Activated T-cell treated with anti-CD3 and anti-CD28 coated beads, Interleukin-2, amount 50 U/mL, for 72 hours (primary cell): ENCODE data around the gene FN3K. TPM values are rescaled to one million over a fixed set of nuclear protein-coding genes. Genes with fewer than 3 reads are reported as not detected.

Experiments used
- ATAC-seq, 2 donors: fragments of 150-1000 bp; cut with Tn5 transposase; replicated peaks in 1 of 2; 2 replicates each; pipeline ENCODE4 v1.10.0; 2021; ENCODE audit warnings: moderate library complexity in 2 of 2, mild to moderate bottlenecking in 1 of 2
- DNase-seq, 2 donors: peaks; one replicate each; pipeline ENCODE4 v3.0.0; 2021 to 2022; ENCODE audit warnings: mixed read lengths in 1 of 2
- H3K27ac Mint-ChIP-seq: one replicate; pipeline ENCODE4 v1.8.0; 2022; ENCODE audit warnings: mild to moderate bottlenecking, moderate library complexity, mixed read lengths
- H3K27me3 Mint-ChIP-seq: one replicate; pipeline ENCODE4 v1.8.0; 2022; ENCODE audit warnings: low read depth, mixed read lengths
- H3K36me3 Mint-ChIP-seq, 2 donors: one replicate each; pipeline ENCODE4 v1.8.0; 2022; ENCODE audit warnings: mixed read lengths in 2 of 2, mild to moderate bottlenecking in 1 of 2; ENCODE audit not compliant: insufficient read depth in 2 of 2
- H3K4me1 Mint-ChIP-seq: one replicate; pipeline ENCODE4 v1.8.0; 2022; ENCODE audit warnings: low read depth, mixed read lengths
- H3K4me3 Mint-ChIP-seq, 2 donors: one replicate each; pipeline ENCODE4 v1.8.0; 2022; ENCODE audit warnings: mild to moderate bottlenecking in 2 of 2, mixed read lengths in 2 of 2, moderate library complexity in 2 of 2
- H3K9me3 Mint-ChIP-seq, 2 donors: one replicate each; pipeline ENCODE4 v1.8.0; 2022; ENCODE audit warnings: mixed read lengths in 2 of 2
- total RNA-seq, 2 donors: library from RNA; stranded (reverse); gene quantifications; one replicate each; pipeline ENCODE4 v1.2.3, GENCODE V29; 2022

Gene FN3K
- total RNA-seq, 2 donors from 2014 or later, result 3.5 to 4.3 TPM

DNA sequence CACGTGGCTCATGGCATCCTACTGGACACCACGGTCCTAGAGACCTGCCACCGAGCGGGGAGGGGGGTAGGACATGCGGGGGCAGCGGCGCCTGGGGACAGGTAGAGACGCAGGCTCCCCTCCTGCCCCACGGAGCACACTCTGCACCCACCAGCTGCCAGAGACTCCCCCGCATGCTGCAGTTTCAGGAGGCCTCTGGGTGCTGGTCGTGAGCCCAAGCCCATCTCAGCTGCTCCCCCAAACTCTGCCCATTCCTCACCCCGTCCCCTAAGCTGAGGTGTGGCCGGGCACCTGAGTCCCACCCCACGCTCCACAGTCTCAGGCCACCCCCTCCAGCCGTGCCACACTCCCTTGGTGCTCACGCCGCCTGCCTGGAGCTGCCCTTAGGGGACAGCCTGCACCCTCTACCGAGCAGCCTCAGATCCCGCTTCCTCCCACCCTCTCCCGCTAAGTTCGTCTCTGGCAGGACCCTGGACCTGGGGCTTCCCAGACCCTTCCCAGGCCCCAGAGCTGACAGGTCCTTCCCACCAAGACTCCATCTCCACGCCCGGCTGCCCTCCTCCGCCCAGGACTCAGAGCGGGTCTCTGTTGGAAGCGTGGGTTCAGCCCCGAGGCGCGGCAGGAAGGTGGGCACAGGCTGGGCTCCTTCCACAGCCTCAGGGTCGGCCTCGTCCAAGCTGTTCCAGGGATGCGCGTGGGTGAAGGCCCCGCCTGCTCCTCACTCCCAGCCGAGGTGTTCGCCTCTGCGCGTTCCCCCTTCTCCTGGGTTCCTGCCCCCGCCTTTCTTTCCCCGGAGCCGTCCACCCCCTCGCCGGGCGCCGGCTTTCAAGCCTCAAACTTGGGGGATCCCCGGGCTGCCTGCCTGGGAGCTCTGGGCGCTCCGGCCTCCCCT, 38.3 kb upstream of the FN3K start:
- Mint-ChIP-seq H3K4me1 (peaks cover 18% of the 10 kb centered on the region), H3K27me3 (no peaks in the 10 kb centered on the region), H3K36me3 (peaks cover 2 to 14% of the 10 kb centered on the region in 2 donors), H3K27ac (no peak overlapping the region), H3K4me3 (peak overlapping the region; percentile 59 to 70), H3K9me3 (peaks cover 6% of the 10 kb centered on the region in 2 donors)
- ATAC-seq, result no peak
- DNase-seq, result peak; percentile 15 to 17

DNA sequence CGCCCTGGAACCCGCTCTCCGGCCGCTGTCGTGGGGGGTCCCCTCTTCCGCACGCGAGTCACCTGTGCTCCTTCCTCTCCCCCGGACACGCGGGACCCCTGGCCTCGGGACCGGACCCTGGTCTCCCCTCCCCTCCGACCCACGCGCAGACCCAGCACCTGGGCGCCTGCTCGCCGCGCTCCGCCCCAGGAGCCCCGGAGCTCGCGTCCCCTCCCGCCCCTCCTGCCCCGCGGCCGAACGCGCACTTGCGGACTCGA, 37.7 kb upstream of the FN3K start:
- no peaks in the 10 kb centered on the region for H3K27me3 Mint-ChIP-seq
- DNase-seq, result no peak

DNA sequence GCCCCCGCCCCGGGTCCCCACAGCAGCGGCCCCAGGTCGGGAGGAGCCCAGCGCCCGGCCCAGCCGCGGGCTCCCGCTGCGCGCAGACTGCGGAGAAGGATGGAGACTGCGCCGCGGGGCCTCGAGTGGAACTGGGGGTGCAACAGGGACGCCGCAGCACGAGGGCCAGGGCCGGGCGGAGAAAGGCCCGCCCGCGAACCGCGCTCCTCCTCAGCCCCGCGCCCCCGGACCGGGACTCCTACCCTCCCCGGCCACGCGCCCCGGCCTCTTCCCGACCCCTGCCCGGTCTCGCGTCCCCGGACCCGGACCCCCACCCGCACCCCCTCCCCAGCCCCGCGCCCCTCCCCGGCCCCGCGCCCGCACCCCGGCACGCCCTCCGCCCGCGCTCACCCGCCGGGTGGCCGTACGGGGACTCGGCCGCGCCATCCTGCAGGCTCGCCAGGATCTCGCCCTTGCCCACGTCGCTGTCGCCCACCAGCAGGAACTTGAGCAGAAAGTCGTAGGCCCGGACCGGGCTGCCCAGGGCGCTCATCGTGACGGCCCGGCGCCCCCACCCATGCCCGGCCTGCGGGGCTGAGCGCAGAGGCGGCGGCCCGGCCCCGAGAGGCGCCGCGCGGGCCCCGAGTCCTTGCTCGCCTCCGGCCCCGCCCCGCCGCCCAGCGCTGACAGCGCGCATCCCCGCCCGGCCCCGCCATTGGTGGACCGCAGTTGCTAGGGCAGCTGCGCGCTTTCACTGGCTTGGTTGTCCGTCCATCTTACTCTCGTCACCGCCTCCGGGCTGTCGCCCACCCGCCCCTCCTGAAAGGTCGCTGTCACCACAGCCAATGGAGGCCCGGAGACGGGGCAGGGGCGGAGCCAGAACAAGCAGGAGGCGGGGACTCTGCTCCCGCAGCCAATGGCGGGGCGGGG, 37.1 kb upstream of the FN3K start, which contains the start of gene RAB40B:
TSS of gene RAB40B (minus strand) at position 634 of the 909 bp plus-strand sequence. CDS start at position 532, 102 bp downstream.
- peaks cover 6% of the 10 kb centered on the region in 2 donors for H3K9me3 Mint-ChIP-seq
- H3K27me3 Mint-ChIP-seq, result no peaks in the 10 kb centered on the region
- DNase-seq (peak; percentile 99), ATAC-seq (peak; percentile 97 to 98)
- peaks cover 11% of the 10 kb centered on the region for H3K4me1 Mint-ChIP-seq
- no peak within 1 kb of the TSS for H3K27ac Mint-ChIP-seq
- H3K4me3 Mint-ChIP-seq, result peak within 1 kb of the TSS; percentile 88 to 89
- peaks cover 2 to 14% of the 10 kb centered on the region in 2 donors for H3K36me3 Mint-ChIP-seq

More for the DNA sequence above, 37.7 kb upstream of the FN3K start:
- no peak overlapping the region for H3K27ac Mint-ChIP-seq
- H3K4me3 Mint-ChIP-seq, result peak overlapping the region; percentile 59 to 70
- peaks cover 2 to 14% of the 10 kb centered on the region in 2 donors for H3K36me3 Mint-ChIP-seq
- H3K9me3 Mint-ChIP-seq, result peaks cover 6% of the 10 kb centered on the region in 2 donors
- no peak for ATAC-seq
- peaks cover 12% of the 10 kb centered on the region for H3K4me1 Mint-ChIP-seq

DNA sequence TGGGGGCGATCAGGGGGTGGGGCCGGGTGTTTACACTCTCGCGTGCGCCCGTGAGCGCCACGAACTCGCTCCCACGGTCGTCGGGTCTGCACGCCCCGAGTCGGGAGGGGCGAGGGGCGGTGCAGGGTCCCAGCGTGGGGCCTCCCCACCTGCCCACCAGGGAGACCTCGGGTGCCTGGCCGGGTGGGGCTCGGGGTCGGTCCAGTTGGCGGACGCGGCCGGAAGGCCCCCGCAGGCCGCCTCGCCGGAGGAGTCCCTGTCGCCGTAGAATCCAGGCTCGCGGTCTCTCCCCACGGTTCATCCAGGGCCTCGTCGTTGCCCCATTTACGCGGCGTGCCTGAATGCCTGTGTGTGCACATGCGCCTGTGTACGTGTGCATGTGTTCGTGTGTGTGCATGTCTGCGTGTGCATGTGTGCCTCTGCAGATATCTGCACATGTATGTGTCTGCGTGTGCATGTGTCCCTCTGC, 36.4 kb upstream of the FN3K start:
- Mint-ChIP-seq H3K4me1 (peaks cover 11% of the 10 kb centered on the region), H3K27ac (no peak overlapping the region), H3K4me3 (peak overlapping the region; percentile 88 to 89), H3K9me3 (peaks cover 6% of the 10 kb centered on the region in 2 donors), H3K27me3 (no peaks in the 10 kb centered on the region), H3K36me3 (peaks cover 2 to 12% of the 10 kb centered on the region in 2 donors)
- DNase-seq (no peak), ATAC-seq (no peak)

DNA sequence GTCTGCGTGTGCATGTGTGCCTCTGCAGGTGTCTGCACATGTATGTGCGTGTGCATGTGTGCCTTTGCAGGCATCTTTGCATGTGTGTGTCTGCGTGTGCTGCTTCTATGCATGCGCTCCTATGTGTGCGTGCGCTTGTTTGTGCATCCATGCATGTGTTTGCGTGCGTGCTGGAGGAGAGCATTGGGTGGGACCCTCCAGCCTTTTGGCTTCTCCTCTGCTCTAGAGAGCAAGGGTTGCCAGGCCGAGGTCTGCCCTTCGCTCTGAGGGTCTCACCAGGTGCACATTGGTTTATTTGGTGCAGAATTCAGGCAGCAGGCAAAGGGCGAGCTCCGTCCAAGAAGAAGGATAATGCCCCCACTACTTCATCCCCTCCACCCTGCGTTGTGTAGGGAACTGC, 35.9 kb upstream of the FN3K start:
- no peaks in the 10 kb centered on the region for H3K27me3 Mint-ChIP-seq
- peaks cover under 1 to 8% of the 10 kb centered on the region in 2 donors for H3K36me3 Mint-ChIP-seq
- ATAC-seq (no peak), DNase-seq (no peak)
- peaks cover 3% of the 10 kb centered on the region in 2 donors for H3K9me3 Mint-ChIP-seq
- H3K27ac Mint-ChIP-seq, result no peak overlapping the region
- peak overlapping the region; percentile 88 to 89 for H3K4me3 Mint-ChIP-seq
- peaks cover 11% of the 10 kb centered on the region for H3K4me1 Mint-ChIP-seq

DNA sequence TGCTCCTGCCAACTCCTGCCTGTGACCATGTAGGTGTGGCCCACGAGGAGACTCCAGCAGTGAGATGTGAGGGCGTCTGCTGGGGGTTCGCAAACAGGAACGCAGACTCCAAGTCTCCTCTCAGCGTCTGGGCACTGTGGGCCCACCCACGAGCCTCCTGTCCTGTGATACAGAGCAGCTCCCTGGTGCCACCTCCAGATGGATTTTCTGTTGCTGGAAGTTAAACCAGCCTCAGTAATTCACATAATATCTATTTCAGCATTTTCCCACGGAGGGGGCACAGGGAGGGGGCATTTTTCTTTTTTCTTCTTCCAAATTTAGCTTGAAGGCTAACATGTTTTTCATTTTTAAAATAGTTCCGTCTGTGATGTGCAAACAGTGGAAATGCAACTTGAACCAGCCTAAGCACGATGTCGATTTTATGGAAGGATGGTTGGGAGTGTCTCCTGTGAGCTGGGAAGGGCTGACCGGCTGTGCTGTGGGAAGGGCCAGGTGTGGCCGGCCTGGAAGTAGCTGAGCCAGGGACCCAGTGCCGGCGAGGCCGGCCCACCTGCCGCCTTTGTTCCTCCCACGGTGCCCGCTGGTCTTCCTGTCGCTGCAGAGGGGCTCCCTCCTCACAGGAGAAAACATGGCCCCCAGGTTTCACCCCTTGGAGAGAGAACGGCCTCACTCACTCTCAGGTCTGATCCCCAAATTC, 33.0 kb upstream of the FN3K start:
- Mint-ChIP-seq H3K36me3 (no peaks in the 10 kb centered on the region), H3K4me3 (no peak overlapping the region), H3K27ac (no peak overlapping the region), H3K27me3 (no peaks in the 10 kb centered on the region), H3K4me1 (peaks cover 6% of the 10 kb centered on the region), H3K9me3 (no peaks in the 10 kb centered on the region)
- no peak for ATAC-seq
- no peak for DNase-seq

DNA sequence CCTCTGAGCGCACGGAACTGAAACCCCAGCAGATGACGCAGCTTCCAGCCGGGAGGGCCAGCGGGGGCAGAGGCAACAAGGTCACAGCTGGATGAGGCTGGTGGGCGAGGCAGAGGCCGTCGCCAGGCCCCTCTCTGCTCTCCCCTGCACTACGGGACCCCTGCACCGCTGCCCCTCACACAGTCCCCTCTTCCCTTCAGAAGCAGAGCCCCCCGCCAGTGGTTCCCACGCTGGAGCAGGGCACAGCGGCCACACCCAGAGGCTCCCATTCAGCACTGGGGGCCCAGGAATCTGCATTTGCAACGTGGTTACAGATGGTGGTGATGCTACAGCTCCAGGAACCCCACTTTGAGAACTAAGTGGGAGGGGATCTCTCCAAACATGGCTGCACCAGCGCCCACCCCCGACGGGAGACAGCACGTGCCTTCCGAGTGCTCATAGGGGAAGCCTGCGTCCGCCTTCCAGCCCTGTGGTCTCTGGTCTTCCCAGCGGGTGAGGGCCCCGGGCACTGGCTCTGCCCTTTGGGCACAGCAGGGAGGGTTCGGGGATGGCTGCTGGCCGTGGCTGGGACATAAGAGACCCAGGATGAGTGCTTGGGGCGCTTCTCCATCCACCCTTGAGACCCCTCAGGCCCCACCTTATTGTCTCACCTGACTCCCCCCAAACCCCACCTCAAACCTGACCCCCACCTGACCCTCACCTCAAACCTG, 32.2 kb upstream of the FN3K start:
- DNase-seq, result no peak
- Mint-ChIP-seq H3K27me3 (no peaks in the 10 kb centered on the region), H3K4me1 (peaks cover 11% of the 10 kb centered on the region), H3K9me3 (no peaks in the 10 kb centered on the region), H3K36me3 (no peaks in the 10 kb centered on the region), H3K27ac (no peak overlapping the region), H3K4me3 (no peak overlapping the region)
- ATAC-seq, result no peak

DNA sequence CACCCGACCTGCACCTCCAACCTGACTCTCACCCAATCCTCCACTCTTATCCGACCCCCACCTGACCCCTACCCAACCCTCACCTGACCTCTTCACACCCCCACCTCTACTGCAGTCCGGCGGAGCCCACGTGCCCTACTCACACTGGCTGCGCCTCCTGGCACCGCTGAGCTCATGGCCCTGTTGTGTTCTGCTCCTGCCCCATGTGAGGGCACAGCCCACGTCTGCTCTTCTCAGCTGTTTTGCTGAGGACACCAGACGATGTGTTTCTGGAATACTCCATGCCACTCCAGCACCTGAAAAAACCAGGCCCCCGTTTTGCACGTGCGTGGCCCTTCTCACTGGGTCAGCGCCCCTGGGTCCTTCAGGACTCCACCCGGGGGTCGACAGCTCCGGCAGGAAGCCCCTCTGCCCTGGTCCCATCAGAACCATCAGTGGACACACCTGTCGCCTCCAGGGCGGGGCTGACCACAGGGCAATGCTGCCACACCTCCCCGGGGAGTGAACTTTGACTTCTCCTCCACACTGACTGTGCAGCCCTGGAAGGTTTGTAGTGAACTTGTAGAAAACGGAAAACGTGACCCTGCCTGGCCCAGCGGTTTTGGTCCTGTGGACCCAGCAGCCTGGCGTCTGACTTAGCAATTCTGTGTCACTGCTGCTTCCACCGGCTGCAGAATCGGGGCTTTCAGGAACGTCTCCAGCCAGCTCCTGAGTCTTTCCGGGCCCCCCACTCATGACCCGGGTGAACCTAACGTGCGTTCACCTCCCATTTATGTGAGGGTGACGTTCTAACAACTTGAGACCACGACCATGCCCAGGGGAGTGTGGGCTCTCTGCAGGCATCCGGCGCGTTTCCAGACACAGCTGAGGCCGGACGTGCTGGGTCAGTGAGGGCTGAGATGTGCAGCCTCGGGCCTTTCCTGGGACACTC, 31.2 kb upstream of the FN3K start:
- no peak for DNase-seq
- ATAC-seq, result no peak
- Mint-ChIP-seq H3K36me3 (no peaks in the 10 kb centered on the region), H3K4me1 (peaks cover 11% of the 10 kb centered on the region), H3K9me3 (no peaks in the 10 kb centered on the region), H3K4me3 (no peak overlapping the region), H3K27ac (no peak overlapping the region), H3K27me3 (no peaks in the 10 kb centered on the region)

DNA sequence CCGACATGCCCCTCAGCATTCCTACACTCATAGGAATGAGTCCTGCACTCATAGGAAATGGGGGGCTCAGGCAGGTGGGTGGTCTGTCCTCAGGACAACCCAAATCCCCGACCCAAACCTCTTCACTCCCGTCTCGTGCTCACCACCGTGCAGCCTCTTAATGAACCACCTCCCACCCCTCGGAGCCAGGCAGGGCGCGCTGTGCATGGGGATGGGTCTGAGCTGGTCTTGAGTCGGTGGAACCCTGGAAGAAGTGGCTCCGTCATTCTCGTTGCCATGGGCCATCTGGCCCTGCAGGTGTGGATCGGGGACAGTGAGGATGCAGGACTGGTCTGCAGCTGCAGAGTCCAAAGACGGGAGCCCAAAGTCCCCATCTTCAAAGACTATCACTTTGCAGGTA, 30.5 kb upstream of the FN3K start:
- H3K4me1 Mint-ChIP-seq, result peaks cover 8% of the 10 kb centered on the region
- DNase-seq, result no peak
- H3K4me3 Mint-ChIP-seq, result no peak overlapping the region
- H3K27ac Mint-ChIP-seq, result no peak overlapping the region
- no peak for ATAC-seq
- H3K9me3 Mint-ChIP-seq, result no peaks in the 10 kb centered on the region
- no peaks in the 10 kb centered on the region for H3K36me3 Mint-ChIP-seq
- H3K27me3 Mint-ChIP-seq, result no peaks in the 10 kb centered on the region

DNA sequence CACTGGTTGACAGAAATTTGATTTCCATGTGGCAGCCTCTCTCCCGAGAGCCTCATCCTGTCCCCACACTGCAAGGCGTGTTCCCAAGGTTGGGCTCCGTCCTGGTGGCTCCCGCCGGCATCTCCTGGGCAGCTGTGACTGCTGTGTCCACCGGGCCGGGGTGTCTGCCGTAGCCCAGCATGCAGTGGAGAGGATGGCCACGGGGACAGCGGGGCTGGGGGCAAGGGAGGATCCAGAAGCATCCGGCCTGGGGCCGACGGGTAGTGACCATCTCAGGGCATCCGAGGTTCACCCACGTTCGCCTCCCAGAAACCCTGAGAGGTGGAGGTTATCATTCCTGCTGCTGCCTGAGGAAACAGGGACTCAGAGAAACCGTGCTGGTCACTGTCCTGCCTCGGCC, 29.7 kb upstream of the FN3K start:
- Mint-ChIP-seq H3K4me3 (no peak overlapping the region), H3K27ac (no peak overlapping the region), H3K9me3 (no peaks in the 10 kb centered on the region), H3K4me1 (peaks cover 8% of the 10 kb centered on the region), H3K27me3 (no peaks in the 10 kb centered on the region), H3K36me3 (no peaks in the 10 kb centered on the region)
- DNase-seq (no peak), ATAC-seq (no peak)

DNA sequence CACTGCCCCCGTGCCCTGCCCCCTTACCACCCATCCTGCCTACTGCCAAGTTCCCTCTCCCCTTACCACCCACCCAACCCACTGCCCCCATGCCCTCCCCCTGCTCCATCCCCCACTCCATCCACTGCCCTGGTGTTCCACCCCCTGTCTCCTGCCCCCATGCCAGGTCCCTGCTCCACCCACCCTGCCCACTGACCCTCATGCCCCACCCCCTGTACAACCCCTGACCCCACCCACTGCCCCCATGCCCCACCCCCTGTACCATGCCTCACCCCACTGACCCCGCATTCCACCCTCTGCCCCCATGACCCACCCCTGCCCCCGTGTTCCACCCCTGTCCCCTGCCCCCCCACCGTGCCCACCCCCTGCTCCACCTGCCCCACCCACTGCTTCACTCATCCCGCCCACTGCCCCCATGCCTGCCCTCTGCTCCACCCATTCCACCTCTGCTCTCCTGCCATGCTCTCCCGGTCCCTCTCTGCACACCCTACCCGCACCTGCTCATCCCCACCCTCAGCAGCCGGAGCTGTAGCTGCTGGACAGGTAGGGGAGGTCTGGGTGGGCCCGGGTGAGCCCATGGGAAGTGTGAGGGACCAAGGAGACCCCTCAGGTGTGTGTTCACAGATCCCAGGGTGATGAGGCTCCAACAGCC, 26.3 kb upstream of the FN3K start:
- no peaks in the 10 kb centered on the region for H3K27me3 Mint-ChIP-seq
- ATAC-seq, result no peak
- no peaks in the 10 kb centered on the region for H3K9me3 Mint-ChIP-seq
- H3K4me3 Mint-ChIP-seq, result no peak overlapping the region
- no peak for DNase-seq
- H3K27ac Mint-ChIP-seq, result no peak overlapping the region
- H3K4me1 Mint-ChIP-seq, result peaks cover 8% of the 10 kb centered on the region
- no peaks in the 10 kb centered on the region for H3K36me3 Mint-ChIP-seq
